Nephron (organoid): ENCODE measurements around the gene CDH24.

Experiments used
- H3K27ac Mint-ChIP-seq, 3 experiments: 2 replicates each; pipeline ENCODE4 v1.8.0; 2020; ENCODE audit warnings: mixed read lengths in 3 of 3, mild to moderate bottlenecking in 2 of 3, moderate library complexity in 1 of 3
- H3K27me3 Mint-ChIP-seq: 2 replicates; pipeline ENCODE4 v1.8.0; 2021; ENCODE audit warnings: low read depth, mild to moderate bottlenecking, moderate library complexity, mixed read lengths
- H3K36me3 Mint-ChIP-seq: 2 replicates; pipeline ENCODE4 v1.8.0; 2020; ENCODE audit warnings: low read depth, mixed read lengths
- H3K4me1 Mint-ChIP-seq: 2 replicates; pipeline ENCODE4 v1.8.0; 2020; ENCODE audit warnings: mixed read lengths
- H3K4me3 Mint-ChIP-seq, 3 experiments: 2 replicates each; pipeline ENCODE4 v1.8.0; 2020; ENCODE audit warnings: mild to moderate bottlenecking in 3 of 3, mixed read lengths in 3 of 3, moderate library complexity in 2 of 3
- H3K9me3 Mint-ChIP-seq: 2 replicates; pipeline ENCODE4 v1.8.0; 2020; ENCODE audit warnings: mixed read lengths
- TF ChIP-seq, protein P1 (sequence below), 3 experiments: fragments of 200-600 bp; sonication (generic); IDR thresholded peaks; one replicate each; pipeline ENCODE4 v1.5.0; 2021; ENCODE audit warnings: antibody characterized with exemption in 3 of 3; ENCODE audit not compliant: unreplicated experiment in 3 of 3

CDH24 gene

GRCh38 chr14:23085458-23085857 is 28.1 kb upstream of the CDH24 start:
- peaks cover 65% of the 10 kb centered on the region for H3K36me3 Mint-ChIP-seq
- H3K27me3 Mint-ChIP-seq: no peaks in the 10 kb centered on the region
- no peaks in the 10 kb centered on the region for H3K4me1 Mint-ChIP-seq
- no peak overlapping the region for H3K27ac Mint-ChIP-seq
- no peak overlapping the region for H3K4me3 Mint-ChIP-seq
- TF ChIP-seq, protein P1, sequence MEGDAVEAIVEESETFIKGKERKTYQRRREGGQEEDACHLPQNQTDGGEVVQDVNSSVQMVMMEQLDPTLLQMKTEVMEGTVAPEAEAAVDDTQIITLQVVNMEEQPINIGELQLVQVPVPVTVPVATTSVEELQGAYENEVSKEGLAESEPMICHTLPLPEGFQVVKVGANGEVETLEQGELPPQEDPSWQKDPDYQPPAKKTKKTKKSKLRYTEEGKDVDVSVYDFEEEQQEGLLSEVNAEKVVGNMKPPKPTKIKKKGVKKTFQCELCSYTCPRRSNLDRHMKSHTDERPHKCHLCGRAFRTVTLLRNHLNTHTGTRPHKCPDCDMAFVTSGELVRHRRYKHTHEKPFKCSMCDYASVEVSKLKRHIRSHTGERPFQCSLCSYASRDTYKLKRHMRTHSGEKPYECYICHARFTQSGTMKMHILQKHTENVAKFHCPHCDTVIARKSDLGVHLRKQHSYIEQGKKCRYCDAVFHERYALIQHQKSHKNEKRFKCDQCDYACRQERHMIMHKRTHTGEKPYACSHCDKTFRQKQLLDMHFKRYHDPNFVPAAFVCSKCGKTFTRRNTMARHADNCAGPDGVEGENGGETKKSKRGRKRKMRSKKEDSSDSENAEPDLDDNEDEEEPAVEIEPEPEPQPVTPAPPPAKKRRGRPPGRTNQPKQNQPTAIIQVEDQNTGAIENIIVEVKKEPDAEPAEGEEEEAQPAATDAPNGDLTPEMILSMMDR (IDR thresholded peaks at IDR 0.05; ENCODE audit: unreplicated experiment in 3 of 3): no peak
- no peaks in the 10 kb centered on the region for H3K9me3 Mint-ChIP-seq

- TF ChIP-seq, protein P1 (IDR thresholded peaks at IDR 0.05; ENCODE audit: unreplicated experiment in 3 of 3): no peak
- Mint-ChIP-seq H3K9me3 (no peaks in the 10 kb centered on the region), H3K27me3 (no peaks in the 10 kb centered on the region), H3K36me3 (peaks cover 69% of the 10 kb centered on the region), H3K4me1 (no peaks in the 10 kb centered on the region), H3K4me3 (no peak overlapping the region), H3K27ac (no peak overlapping the region)
Observed at GRCh38 chr14:23080474-23080873, 23.2 kb upstream of the CDH24 start.

DNA sequence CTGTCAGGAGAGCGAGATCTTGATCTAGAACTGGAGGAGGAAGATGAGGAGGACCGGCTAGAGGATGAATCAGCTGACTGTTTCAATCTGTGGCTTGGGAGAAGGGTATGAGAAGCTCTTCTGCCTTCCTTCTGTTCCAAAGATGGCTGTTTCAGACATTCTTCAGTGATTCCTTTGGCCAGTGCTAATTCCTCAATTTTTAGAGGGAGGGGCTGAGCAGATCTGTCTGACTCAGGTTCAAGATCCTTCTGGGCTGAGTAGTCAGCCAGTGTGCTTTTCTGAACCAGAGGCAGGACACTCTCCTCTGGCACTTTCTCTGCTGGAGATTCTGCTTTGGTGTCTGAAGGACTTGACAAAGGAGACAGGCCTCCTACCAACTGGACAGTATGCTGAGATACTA is 22.4 kb upstream of the CDH24 start:
- H3K36me3 Mint-ChIP-seq: peaks cover 71% of the 10 kb centered on the region
- H3K4me1 Mint-ChIP-seq: no peaks in the 10 kb centered on the region
- no peak overlapping the region for H3K27ac Mint-ChIP-seq
- TF ChIP-seq, protein P1 (IDR thresholded peaks at IDR 0.05; ENCODE audit: unreplicated experiment in 3 of 3): no peak
- H3K9me3 Mint-ChIP-seq: no peaks in the 10 kb centered on the region
- H3K4me3 Mint-ChIP-seq: no peak overlapping the region
- no peaks in the 10 kb centered on the region for H3K27me3 Mint-ChIP-seq

DNA sequence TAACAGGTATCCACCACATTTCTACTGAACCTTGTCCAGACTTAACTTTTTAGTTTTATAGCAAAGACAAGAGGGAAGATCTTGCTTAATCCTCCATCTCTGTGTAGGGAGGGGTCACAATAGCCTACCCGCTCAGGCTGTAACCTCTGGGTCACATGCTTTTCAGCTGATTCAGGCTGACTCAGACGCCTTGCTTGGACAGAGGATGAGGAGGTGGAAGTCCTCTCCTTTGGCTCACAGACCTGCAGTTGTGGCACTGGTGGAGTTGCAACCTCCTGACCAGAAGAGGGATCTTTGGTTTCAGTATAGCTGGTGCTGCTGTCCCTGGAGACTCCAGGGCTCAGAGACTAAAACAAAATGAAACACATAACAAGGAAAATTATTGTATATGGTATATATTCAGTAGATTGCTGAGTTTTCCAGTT is 21.4 kb upstream of the CDH24 start:
- H3K27ac Mint-ChIP-seq: no peak overlapping the region
- H3K27me3 Mint-ChIP-seq: no peaks in the 10 kb centered on the region
- no peaks in the 10 kb centered on the region for H3K9me3 Mint-ChIP-seq
- H3K4me3 Mint-ChIP-seq: no peak overlapping the region
- H3K36me3 Mint-ChIP-seq: peaks cover 70% of the 10 kb centered on the region
- TF ChIP-seq, protein P1 (IDR thresholded peaks at IDR 0.05; ENCODE audit: unreplicated experiment in 3 of 3): no peak
- no peaks in the 10 kb centered on the region for H3K4me1 Mint-ChIP-seq

DNA sequence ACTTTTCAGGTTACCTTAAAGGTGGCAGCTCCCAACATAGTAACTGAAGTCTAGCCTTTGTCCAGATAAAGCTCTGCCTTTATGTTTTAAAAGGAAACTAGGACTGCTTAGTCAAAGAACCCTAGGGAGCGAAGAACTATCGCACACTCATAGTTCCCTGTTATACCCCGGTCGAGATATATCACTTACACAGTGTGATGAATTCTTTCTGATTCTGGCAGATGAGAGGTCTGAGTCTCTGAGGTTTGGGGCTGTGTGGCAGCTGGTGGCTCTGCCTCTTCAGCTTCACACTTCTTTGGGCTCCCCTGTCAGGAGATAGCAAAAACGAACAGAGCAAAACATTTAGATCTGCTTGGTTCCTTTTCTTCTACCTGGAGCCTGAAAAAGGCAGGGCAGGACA is 20.6 kb upstream of the CDH24 start:
- TF ChIP-seq, protein P1 (IDR thresholded peaks at IDR 0.05; ENCODE audit: unreplicated experiment in 3 of 3): no peak
- peaks cover 67% of the 10 kb centered on the region for H3K36me3 Mint-ChIP-seq
- no peaks in the 10 kb centered on the region for H3K9me3 Mint-ChIP-seq
- no peak overlapping the region for H3K27ac Mint-ChIP-seq
- H3K4me3 Mint-ChIP-seq: no peak overlapping the region
- peaks cover 2% of the 10 kb centered on the region for H3K4me1 Mint-ChIP-seq
- H3K27me3 Mint-ChIP-seq: no peaks in the 10 kb centered on the region

DNA sequence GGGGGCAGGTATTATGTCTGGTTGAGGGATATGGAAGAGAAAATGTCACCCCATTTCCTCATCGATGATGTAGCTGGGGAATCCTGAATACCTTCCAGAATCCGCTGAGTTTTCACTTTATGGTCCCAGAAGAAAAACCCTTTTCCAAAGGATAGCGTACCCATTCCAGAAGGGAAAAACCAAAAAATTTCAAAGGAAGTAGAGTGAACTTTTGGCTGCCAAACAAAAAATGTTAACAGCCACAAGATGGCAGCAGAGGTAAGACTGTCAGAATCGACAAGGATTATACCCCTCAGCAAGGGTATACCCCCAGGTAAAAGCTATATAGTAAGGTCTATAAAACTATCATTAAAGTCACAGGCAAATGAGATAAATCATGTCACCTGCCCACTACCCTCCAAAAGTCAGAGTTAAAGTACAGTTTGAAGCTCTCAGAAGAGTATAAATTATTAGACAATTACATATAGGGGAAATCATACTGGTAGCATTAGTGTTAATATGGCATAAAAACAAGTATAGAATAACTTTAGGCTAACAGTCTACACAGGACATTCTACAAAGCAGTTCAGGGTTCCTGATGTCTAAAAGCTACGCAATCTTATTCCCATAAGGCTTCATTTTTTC is 19.6 kb upstream of the CDH24 start:
- no peaks in the 10 kb centered on the region for H3K27me3 Mint-ChIP-seq
- TF ChIP-seq, protein P1 (IDR thresholded peaks at IDR 0.05; ENCODE audit: unreplicated experiment in 3 of 3): peak; percentile 57 to 65 (median 63)
- no peak overlapping the region for H3K27ac Mint-ChIP-seq
- H3K4me1 Mint-ChIP-seq: peaks cover 13% of the 10 kb centered on the region
- no peak overlapping the region for H3K4me3 Mint-ChIP-seq
- no peaks in the 10 kb centered on the region for H3K9me3 Mint-ChIP-seq
- H3K36me3 Mint-ChIP-seq: peaks cover 75% of the 10 kb centered on the region
